GM21528 (cell line): ENCODE data around the gene COL18A1.

Experiments used
- ATAC-seq: cut with Tn5 transposase; IDR thresholded peaks from one replicate; pipeline ENCODE4 v1.9.1; 2021; ENCODE audit warnings: mild to moderate bottlenecking, moderate library complexity; ENCODE audit not compliant: unreplicated experiment, low FRiP score

COL18A1 gene

GRCh38 chr21:45485686-45486442 lies 80.9 kb downstream of the COL18A1 start:
- no peak for ATAC-seq

- no peak for ATAC-seq
These were observed 81.6 kb downstream of the COL18A1 start for GRCh38 chr21:45486443-45487160.

DNA sequence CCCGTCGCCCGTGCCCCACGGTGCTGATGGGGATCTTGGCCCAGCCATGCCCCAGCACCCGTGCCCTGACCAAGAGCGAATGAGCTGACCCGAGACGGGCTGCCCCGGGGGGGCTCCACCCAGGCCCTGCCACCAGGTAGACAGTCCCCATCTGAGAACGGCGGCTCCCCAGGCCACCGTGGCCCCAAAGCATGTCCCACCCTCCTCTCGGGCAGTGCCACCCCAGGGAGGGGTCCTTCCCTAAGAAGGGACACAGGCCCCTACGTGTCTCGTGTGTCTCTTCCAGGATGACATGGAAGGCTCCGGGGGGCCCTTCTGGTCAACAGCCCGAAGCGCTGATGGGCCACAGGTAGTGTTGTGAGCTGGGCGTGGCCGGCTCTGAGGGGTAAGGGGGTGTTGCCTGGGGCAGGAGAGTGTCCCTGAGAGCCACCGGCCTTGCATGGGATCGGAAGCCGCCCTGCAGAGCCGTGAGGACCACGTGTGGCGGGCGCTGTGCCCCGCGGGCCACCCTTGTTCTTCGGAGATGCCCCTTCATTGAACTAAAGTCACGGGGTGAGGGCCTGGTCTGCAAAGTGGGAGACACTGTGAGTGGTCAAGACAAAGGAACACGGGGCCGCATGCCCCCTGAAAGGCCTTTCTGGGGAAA lies 82.3 kb downstream of the COL18A1 start:
- ATAC-seq, result no peak

DNA sequence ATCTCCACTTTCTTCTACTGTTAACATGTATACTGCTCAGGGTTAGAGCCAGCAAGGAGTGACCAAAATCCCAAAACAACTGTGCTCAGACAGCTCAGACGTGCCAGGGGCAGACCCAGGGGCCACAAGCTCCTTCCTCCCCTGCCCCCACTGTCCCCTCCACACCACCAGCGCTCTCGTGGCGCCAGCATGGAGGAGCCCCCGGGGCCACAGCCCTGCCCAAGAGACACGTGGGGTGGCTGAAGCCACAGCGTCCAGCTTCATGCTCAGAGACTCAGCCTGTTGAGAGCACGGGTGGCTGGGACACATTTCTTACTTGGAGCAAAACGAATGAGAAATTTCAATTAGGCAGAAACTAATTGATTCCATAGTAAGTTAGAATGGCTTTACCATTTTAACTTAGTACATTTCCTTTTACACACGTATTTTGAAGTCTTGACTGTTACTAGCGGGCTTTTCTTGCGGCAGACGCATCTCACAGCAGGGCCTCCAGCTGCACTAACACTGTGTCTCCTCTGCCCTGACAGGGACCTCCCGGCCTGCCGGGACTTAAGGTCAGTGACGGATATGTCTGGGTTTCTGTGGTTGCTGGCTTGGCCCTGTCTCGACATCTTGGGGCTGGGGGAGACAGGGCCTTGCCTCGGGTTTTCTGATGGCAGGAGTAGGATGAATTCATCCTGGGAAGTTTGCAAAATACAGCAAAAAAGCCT lies 83.1 kb downstream of the COL18A1 start:
- no peak for ATAC-seq

DNA sequence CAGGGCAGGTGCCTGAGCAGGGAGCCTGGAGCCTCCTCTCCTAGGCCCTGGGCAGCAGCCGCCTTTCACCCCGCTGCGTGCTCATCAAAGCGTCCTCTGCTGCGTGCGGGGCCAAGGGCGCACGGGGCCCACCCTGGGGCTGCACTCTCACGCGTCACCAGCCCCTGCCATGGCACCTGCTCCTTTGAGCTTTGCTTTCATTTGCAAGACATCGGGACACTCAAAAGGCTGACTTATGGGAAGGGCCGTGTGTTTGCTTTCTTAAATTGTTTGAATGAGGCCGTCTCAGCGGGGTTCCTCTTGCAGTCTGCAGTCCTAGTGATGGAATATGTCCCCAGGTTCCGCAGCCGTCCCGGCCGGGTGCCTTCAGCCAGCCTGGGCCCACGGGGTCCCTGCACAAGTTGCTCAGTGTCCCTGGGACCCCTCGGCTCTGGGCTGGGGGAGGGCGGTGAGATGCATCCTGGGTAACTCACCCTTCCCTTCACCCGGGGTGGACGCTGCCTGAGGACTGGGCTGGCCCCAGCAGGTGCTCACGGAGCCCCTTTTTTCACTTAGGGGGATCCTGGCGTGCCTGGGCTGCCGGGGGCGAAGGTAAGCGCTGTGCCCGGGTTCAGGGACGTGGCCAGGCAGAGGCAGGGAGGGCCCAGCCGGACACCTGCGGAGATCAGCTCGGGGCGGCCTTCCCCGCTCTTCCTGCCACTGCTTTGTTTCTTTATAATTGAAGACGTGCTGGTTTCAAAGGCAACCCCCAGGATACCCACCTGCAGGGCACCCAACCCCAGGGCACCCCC lies 84.2 kb downstream of the COL18A1 start:
- no peak for ATAC-seq

DNA sequence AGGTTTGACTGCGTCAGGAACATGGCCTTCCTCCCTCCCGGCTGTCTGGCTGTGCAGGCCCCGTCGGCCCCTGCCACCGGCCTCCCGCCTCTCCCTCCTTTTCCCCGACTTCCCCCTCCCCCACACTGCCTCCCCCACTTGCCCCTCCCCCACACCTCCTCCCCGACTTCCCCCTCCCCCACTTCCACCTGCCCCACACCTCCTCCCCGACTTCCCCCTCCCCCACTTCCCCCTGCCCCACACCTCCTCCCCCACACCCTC lies 84.7 kb downstream of the COL18A1 start:
- no peak for ATAC-seq

DNA sequence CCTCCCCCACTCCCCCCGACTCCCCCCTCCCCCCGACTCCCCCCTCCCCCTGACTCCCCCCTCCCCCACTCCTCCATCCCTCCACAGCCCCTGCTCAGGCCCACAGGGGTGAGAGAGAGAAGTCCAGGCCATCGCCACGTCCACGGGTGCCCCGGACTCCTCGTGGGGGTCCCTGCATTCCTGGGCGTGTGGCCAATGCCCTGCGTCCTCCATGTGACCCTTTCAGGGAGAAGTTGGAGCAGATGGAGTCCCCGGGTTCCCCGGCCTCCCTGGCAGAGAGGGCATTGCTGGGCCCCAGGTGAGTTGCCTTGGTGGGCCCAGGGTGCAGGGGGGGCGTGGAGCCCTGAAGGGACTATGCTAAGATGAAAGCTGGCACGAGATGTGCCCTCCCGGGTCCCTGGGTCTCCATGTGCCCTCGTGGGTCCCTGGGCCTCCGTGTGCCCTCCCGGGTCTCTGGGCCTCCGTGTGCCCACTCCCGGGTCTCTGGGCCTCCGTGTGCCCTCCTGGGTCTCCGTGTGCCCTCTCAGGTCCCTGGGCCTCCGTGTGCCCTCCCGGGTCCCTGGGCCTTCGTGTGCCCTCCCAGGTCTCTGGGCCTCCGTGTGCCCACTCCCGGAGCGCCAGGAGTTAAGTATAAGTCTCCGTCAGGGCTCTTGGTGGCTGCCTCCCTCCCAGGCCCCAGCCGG lies 85.2 kb downstream of the COL18A1 start:
- ATAC-seq, result no peak

- no peak for ATAC-seq
These were observed 86.1 kb downstream of the COL18A1 start for GRCh38 chr21:45491056-45491455.

- ATAC-seq, result no peak
These were observed 86.7 kb downstream of the COL18A1 start for GRCh38 chr21:45491623-45492022.

DNA sequence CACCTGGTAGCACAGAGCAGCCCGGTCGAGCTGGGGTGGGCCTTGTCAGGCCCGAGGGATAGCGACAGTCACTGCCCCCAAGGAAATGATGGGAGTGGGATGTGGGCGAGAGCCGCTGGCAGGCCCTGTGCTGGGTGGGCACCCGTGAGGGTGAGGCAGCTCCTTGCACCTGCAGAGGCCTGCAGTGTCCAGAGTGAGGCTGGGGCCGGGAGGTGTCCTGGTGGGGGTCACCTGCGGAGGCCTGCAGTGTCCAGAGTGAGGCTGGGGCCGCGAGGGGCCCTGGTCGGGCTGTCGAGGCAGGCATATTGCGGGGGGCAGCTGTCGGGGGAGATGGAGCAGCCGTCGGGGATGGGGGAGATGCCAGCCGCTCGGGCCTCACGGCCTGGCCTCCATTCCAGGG lies 87.8 kb downstream of the COL18A1 start:
- no peak for ATAC-seq

GRCh38 chr21:45493401-45494001 lies 88.5 kb downstream of the COL18A1 start:
- ATAC-seq, result no peak

DNA sequence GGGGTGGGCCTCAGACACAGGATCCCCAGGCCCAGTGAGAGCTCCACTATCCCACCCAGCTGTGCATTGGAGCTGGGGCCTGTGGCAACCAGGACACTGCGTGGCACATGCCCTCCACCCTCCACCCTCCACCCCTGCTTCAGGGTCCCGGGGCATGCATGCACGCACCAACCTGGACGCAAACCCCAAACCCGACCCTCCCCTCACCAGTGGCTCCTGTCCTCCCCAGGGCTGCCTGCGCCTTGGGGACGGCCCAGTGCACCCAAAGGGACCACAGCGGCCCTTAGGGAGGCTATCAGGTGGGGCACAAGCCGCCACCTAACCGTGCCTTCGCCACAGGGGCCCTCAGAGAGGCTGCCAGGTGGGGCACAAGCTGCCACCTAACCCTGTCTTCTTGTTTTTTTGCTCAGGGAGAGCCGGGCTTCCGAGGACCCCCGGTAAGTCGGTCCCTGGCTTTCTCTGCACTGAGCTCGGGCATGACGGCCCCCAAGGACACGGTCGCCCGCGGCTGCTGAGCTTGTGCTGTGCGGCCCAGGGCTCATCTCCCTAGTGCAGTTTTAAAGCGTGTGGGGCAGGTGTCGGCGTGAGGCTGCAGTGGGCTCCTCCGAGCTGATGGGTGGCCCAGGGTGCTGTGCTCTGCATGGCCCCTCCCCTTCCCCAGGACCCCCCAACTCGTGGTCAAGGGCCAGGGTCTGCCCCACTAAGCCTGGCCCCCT lies 89.3 kb downstream of the COL18A1 start:
- no peak for ATAC-seq

GRCh38 chr21:45494851-45495680 lies 90.1 kb downstream of the COL18A1 start:
- no peak for ATAC-seq

DNA sequence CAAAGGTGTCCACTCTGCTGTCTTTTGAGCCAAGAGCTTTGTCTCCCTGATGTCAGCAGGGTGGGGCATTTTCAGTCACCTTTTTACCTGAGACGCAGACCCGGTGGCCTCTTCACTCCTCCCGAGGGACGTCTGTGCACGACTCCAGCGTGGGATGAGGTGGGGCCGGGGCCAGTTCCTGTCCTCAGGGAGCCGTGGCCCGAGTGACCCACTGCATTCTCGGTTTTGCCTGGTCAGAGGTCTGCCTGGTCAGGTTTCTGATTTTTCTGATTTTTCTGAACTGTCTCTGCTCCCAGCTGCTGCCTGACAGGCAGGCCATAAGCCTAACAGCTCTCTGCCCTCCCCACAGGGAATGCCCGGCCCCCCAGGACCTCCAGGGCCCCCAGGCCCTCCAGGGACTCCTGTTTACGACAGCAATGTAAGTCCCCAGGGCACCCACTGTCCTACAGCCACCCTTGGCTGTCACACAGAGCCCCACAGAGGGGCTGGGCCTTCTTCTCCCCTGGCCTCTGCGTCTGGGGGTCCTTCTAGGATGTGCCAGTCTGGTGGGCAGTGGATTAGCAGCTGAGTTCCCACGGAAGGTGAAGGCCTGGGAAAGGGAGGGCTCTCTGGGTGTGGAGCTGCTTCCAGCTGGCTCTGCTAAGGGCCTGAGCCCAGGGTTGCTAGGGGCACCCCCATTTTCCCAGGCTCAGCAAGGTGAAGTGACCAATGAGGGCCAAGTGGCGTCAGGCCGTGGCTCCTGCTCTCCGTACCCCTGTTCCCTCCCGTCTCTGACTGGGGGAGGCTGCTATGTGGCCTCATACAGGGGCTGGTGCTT lies 91.4 kb downstream of the COL18A1 start:
- ATAC-seq, result no peak

DNA sequence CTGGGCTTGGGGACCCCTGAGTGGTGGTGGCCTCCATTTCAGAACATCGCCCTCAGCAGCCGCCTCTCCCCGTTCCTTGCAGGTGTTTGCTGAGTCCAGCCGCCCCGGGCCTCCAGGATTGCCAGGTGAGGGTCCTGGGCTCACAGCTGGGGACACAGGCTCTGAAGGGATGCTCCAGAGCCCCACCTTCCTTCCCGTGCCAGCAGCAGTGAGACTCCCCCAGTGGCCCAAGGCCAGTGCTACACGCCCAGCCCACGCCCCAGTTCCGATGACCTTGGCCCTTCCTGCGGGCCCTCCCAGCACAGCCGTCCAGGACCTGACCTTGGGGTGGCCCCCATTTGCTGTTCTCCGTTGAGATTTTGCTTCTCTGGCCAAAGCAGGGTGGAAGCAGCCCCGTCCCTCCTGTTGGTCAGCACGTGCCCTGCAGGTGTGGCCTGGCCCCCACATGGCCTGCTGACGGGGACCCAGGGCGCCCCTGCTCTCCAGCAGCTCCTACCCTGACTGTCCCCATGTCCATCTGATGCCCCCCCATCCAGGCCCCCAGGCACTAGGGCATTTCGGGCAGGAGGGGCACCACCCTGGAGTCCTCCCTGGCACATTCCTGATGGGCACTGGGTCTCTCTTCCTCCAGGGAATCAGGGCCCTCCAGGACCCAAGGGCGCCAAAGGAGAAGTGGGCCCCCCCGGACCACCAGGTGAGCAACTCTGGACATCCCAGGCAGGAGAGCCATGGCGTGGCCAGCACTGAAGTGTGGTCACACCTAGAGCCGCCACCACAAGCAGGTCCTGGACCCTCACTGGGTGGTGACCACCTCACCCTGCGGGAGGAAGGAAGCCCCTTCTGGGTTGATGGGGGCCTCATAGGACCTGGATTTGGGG lies 92.2 kb downstream of the COL18A1 start:
- no peak for ATAC-seq
